GM21381 (cell line): ENCODE measurements around the gene ORAI1.

ENCODE experiments used
- ATAC-seq: cut with Tn5 transposase; IDR thresholded peaks from one replicate; pipeline ENCODE4 v1.9.1; 2021; ENCODE audit warnings: mild to moderate bottlenecking, moderate library complexity; ENCODE audit not compliant: unreplicated experiment

Gene ORAI1

DNA sequence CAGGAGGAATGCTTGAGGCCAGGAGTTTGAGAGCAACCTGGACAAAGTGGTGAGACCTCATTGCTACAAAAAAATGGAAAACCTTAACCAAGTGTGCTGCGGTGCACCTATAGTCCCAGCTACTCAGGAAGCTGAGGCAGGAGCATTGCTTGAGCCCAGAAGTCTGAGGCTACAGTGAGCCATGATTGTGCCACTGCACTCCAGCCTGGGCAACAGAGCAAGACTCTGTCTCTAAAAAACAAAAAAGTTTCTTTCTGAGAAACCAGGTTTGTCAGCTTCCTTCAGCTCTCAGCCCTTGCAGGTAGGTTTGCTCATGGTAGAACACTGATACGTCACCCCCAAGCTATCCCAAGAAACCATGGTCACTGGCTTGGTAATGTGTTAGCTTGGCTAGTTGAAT lies 63.1 kb downstream of the ORAI1 start:
- ATAC-seq: no peak
